NCI-H2029 treated with DMSO at 0.1 percent for 48 hours (cell line): ENCODE measurements around the gene NEK5.
"Not testable (repeated sequence)": the region's sequence is repeated elsewhere in the genome, so short reads cannot be mapped to it uniquely, and the experiment has no call there.

Source experiments
- DNase-seq: peaks from one replicate; lab custom pipeline; 2025; lab: John Stamatoyannopoulos, UW

The NEK5 gene, protein sequence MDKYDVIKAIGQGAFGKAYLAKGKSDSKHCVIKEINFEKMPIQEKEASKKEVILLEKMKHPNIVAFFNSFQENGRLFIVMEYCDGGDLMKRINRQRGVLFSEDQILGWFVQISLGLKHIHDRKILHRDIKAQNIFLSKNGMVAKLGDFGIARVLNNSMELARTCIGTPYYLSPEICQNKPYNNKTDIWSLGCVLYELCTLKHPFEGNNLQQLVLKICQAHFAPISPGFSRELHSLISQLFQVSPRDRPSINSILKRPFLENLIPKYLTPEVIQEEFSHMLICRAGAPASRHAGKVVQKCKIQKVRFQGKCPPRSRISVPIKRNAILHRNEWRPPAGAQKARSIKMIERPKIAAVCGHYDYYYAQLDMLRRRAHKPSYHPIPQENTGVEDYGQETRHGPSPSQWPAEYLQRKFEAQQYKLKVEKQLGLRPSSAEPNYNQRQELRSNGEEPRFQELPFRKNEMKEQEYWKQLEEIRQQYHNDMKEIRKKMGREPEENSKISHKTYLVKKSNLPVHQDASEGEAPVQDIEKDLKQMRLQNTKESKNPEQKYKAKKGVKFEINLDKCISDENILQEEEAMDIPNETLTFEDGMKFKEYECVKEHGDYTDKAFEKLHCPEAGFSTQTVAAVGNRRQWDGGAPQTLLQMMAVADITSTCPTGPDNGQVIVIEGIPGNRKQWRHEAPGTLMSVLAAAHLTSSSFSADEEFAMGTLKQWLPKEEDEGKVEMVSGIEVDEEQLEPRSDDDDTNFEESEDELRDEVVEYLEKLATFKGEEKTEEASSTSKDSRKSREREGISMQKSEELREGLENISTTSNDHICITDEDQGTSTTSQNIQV

DNA sequence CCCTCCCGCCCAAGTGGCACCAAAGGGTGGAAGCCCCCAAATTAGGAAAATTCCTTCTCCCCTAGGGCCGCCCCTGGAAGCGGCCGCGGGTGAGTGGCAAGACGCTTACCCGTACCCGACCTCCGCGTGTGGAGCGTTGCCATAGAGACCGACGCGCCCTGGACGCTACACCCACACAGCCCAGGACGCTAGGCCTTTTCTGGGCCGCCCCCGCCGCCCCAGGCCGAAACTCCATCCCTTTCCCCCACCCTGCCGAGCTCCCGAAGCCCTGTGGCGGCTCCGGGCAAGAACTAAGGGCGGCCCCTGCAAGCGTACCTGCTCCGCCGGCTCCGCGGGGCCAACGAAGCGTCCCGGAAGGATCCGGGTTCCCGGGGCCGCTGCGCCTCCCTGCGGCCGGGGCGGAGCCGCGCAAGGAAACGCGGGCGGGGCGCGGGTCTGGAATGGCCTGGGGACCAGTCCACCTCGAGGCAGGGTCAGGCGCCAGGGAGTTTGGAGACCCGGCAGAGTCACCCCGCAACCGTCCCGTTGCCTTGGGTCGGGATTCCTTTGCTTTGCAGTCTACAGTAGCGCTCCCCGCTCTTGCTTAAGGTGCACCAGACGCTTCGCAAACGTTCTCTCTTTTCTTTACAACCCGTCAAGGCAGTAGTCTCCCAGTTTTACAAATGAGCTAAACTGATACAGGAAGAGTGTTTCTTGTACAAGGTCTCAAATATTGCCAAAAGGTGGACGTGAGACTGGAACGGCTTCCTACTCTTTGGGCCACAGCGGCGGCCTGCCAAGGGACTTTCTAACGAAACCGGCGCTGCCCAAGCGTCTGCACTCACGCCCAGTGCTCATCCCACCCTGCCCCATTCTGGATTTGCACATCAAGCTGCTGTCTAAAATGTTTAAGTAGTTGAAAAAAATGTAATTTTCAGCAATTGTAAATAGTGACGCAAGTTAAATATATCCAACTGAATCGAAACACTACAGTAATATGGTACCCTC lies at the start of gene NEK5:
NEK5 (minus strand) TSS at position 360 of the 987 bp plus-strand sequence. CDS start 1,591 bp downstream, outside the sequence.
- DNase-seq: peak; percentile 3

DNA sequence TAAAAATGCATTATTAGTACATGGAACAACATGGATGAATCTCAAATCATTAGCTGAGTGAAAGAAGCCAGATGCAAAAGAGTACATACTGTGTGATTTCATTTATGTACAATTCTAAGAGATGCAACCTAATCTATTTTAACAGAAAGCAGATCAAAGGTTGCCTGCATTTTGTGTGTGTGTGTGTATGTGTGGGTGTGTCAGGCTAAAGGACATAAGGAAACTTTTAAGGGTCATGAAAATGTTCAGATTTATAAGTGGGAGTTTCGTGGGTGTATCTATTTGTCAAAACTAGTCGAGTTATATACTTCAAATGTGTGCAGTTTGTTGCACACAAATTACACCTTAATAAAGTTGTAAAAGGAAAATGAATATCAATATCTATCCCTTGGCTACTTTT lies 48.4 kb upstream of the NEK5 start:
- no peak for DNase-seq

DNA sequence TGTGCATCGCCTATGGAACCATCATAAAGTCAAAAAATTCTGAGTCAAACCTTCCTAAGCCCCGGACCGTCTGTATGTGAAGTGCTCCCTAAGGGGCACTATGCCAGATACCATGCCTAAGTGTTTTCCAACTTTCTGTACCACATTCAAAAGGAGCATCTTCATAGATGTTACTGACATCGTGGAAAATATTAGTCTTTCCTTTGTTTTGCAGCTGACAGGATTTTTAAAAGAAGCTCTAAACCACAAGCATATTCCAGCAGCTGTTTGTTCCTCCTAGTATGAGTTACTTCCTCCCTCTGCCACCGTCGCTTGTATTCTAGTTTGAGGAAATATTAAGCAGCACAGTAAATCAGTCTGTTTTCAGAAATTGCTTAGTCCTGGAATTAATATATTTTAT lies 45.1 kb upstream of the NEK5 start:
- DNase-seq: not testable (repeated sequence)

DNA sequence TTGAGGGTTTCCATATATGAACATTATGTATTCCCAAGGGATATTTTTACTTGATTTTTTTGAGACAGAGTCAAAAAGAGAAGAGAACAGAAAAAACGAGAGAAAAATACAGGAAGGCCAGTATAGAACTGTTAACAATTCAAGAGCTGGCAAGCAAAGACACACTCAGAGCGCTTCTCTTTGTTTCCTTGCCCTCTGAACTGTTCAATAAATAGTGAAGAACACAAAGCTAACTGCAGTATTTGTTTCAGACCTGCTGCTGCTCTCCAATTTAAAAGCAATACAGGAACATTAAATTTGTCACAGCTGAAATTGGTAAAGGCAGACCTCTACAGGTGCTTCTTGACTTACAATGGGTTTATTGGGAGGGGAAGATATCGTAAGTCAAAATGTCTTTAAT lies 44.5 kb upstream of the NEK5 start:
- DNase-seq: no peak

DNA sequence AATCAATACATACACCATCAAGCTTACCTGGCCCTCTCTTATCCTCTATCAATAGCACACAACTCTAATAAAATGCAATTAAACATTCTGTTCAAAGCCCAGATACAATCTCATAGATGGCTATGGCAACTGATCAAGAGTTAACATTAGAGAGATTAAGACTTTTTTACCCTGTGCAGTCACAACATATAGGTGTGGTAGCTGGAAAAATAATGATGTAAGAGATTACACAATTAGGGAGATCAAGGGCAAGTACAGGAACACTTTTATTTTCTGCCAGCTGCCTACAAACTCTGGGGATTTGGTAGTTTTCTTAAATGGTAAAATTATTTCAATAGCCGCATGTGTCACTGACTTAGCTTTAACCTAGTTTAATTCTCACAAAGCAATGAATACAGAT lies 42.8 kb upstream of the NEK5 start:
- not testable (repeated sequence) for DNase-seq

DNA sequence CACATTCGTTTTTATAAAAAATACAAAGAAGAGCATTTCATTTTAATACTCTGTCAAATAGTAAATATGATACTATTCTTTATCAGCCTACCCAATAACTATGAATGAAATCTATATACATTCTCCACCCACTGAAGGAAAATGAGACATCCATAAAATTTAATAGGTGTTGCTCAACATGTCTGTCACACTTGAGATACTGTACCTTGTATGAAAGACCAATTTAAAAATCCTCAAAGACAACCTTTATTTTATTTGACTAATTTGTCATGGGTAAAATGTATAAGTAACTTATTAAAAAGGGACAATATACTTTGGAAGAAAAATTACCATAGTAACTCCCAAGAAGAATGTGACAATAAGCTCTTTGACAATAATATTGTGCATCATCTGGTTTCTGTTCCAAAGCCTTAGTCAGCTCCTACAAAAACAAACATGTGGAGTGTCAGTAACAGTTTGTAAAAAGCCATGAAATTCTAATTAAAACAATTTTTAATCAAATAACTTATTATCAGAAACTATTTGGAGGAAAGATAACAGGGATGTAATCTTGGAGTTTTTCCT lies 42.0 kb upstream of the NEK5 start:
- DNase-seq: not testable (repeated sequence)

DNA sequence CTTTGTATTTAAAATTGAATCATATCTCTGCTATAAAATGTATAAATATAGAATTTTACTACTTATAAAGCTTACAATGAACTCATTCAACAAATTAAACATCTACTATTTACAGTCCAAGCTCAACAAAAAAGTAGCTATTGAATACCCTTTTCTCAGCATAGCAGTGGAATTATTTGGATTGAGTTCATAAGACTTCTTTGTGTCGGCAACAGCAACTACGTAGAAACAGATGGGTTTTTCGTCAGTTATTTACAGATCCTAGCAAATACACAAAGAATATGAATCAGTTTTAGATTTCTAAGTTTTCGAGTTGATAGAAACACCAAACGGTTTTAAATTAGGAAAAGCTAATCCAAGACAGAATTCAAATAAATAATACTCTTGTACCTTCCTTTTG lies 41.0 kb upstream of the NEK5 start:
- no peak for DNase-seq

DNA sequence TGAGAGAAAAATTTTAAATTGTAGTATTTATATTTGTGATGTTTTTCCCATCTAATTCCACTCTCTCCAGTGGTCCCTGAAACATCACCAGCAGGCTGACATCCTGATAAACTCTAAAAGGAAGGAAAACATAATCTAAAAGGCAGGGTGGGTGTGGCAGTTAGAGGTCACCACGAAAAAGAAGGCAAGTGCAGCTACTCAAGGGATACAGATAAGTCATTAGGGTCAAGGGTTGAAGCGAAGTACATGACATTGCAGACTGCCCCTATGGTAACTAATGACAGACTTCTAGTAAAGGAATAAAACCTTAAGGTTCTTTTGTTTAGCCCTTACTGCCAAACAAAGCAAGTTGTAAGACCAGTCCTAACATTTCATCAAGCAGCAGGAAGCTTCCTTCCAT lies 36.5 kb upstream of the NEK5 start:
- no peak for DNase-seq

DNA sequence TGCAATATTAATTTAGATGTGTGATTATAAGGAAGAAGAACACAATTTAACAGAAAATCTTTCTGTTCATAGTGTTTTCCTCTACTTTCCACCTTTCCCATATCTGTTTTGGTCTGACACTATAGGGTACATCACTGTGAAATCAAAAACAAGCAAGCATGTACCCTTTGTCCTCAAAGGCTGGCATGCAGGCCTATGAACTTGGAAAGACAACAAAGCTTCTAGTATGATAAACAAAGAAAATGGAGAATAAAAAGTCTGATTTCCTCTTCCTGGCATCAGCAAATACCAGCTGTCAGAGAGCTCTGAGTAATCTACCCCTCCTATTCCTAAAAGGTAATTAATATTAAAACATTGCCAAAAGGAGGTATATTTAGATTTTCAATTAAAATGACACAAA lies 36.1 kb upstream of the NEK5 start:
- DNase-seq: no peak

DNA sequence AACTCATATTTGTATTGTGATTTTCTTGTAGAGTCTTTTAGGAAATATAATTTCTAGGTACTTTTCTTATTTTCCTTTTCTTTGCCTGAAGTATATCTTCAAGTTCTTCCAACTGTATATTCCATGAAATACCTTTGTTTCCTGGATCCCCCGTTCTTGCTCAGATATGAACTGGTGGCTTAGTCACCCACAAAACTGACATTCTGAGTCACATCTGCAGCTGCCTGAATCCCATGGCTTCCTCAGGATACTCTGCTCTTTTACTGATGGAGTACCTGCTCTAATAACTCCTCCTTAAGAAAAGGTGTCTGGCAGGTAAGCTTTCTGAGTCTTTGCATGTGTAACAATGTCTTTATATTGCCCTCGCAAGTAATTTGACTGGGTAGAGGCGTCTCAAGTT lies 35.0 kb upstream of the NEK5 start:
- DNase-seq: not testable (repeated sequence)

DNA sequence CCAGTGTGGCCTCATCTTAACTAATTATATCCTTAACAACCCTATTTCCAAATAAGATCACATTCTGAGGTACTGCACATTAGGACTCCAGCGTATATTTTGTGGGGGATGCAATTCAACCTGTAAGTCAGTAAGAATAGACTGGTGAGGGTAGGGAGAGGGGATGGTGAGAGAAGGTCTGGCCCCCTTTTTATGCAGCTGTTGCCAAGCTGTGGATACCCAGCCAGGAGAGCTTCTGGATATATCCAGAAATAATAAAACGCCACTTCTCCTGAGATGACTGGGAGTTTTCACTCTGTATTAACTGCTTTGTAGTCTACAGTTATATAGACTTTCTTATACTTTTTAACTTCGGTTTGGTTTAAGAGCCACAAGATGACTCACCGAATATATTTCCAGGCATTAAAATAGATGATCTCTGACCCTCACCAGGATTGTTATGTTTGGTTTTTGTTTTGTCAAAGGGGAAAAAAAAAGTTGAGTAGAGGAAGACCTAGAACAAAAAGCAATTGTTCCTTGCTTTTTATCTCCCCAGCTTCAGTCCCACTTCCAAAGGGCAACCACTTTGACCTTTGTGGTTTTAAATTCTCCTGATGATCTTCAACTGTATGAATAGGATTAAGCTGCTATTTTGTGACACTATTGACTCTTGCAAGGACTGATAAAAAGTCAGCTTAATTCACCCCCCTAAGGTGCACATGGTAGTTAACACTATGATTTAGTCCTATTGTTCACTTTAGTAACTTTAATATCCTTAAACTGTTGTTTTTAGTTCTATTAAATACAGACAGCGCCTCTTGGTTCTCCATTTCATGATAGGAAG lies 33.6 kb upstream of the NEK5 start:
- DNase-seq: no peak

DNA sequence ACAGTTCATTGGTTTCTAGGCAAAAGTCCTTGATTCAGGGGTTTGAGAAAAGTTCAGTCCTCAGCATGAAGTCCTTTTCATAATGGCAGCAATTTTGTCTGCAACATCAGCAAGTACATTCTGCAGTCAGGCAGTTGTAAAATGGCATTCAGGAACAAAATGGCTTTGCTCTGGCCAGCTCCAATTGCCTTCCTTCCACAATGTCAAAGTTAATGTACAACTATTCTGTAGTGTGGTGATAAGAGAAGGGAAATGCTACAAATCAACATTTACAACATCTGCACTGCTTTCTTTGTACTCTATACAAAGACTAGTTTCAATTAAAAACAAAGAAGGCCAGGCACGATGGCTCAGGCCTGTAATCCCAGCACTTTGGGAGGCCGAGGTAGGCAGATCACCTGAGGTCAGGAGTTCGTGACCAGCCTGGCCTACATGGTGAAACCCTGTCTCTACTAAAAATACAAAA lies 32.3 kb upstream of the NEK5 start:
- no peak for DNase-seq

DNA sequence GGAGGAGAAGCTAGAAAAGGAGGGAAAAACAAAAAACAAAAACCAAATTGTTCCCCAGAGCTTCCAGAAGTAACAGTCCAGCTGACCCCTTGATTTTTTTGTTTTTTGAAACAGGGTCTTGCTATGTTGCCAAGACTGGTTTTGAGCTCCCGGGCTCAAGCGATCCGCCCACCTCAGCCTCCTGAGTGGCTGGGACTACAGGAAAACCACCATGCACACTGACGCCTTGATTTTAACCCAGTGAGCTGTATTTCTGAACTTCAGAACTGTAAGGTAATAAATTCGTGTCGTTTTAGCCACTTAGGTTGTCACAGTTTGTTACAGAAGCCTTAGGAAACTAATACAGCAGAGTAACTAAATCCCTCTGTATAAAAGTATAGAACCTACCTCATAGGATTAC lies 31.6 kb upstream of the NEK5 start:
- DNase-seq: no peak

DNA sequence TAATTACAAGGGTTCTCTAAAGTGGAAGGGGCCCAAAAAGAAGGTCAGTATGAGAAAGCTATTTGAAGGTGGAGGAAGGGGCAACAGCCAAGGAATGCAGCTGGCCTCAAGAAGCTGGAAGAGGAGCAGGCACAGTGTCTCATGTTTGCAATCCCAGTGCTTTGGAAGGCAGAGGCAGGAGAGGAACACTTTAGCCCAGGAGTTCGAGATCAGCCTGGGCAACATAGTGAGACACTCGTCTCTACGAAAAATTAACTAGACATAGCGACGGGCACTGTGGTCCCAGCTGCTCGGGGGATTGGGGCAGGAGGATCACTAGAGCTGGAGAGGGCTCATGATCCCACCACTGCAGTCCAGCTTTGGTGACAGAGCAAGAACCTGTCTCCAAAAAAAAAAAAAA lies 31.2 kb upstream of the NEK5 start:
- no peak for DNase-seq

DNA sequence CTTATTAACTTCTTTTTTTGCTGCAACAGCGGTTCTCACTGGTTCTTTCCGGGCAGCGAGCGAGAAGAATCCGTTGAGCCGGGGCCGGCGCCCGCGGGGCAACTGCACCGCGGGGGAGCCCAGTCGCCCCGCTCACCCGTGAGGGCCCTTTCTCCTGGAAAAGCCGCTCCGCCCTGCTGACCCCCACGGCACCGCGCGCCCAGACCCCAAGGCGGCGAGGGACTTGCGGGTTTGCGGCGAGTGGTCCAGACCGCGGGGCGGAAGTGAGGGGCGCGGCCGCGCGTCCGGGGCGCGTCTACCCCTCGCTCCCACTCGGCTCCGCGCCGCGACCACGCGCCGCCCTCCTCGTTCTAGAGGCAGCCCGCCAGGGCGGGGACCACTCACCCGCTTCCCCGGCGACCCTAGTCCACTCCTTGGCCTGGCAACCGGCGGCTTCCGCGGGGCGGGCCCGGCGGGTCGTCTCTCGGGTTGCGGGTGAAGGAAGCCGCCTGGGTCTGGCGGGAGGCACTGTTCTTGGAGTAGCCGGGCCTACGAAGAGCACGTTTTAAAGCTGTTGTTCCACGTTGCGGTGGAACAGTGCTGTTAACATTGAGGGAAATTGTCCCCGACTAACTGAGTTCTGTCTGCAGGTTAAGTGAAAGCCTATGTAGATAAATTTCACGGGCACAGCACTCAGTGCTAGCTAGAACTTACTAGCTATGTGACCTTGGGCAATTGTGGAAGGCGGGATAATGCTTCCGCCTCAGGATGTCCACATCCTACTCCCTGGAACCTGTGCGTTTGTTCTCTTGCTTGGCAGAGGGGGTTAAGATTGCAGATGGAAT lies 30.5 kb upstream of the NEK5 start, which contains the start of gene NEK3:
NEK3 (minus strand) TSS at position 439 of the 824 bp plus-strand sequence. CDS start 3,406 bp downstream, outside the sequence.
- DNase-seq: peak; percentile 4

DNA sequence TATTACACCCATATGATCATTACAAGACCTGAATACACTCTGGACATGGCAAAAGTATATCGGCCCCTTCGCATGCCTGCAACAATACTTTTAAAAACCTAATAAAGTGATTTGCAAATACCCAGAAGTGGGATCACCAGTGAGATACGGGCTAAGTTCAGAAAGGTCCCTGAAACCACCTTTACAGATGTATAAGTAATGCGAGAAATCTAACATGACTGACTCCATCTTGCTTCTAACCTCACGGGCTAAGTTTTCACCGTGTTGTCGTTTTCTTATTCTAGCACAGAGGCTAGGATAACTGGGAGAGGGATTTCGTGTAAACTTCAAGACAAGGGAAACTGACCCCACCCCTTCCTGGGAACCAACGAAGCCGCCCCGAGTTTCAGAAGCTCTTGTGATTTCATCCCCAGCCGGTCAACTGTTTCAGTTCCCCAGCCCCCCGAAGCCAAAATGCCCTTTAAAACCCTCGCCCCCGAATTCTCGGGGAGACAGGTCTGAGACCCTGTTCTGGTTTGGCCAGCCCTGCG lies 29.8 kb upstream of the NEK5 start:
- no peak for DNase-seq

DNA sequence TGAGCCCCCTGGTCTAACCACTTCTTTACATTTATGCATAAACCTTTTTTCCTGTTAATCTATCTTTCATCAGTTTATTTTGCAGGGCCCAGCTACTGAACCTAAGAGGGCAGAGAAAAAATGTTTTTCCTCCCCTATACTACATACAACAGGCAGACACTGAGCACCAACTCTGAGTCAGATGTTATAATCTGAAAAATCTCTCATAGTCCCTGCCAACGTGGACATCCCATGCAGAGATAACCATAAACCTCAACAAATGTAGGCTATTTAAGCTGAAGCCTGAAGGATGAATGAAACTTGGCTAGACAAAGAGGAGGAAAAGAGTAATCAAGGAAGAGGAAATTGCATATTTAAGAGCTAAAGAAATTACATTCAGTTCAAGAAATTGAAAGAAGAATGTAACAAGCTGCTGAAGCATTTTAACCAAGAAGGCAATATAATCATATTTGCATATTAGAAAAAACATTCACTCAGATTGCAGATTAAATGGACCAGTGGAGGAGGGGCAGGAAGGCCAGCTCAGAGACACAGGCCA lies 27.9 kb upstream of the NEK5 start:
- no peak for DNase-seq

DNA sequence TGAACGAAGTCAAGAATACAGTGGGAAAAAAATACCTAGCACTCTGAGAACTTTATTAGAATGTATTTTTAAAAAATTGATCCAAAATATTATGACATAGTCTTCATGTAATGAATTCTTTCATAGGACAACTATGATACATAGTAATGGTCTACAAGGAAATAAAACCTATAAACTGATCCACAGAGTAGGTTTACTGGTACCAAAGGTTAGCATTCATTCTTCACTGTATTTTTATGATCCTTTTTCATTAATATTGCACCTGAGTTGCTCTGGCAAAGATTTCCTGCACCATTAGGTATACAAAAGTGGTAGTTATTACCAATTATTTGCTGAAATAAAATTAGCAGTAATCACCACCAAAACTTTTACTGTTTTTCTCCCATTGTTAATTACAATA lies 26.3 kb upstream of the NEK5 start:
- no peak for DNase-seq

DNA sequence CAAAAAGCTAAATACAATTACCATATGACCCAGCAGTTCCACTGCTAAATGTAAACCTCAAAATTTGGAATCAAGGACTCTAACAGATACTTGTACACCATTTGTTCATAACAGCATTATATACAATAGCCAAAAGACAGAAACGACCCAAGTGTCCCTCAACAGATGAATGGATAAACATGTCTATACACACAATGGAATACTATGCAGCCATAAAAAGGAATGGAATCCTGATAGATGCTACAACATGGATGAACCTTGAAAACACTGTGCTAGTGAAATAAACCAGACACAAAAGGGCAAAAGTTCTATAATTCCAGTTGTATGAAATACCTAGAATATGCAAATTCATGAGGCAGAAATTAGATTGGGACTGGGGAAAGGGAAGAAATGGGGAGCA lies 18.4 kb upstream of the NEK5 start:
- DNase-seq: no peak
